OCI-LY1 (cell line): Measurements from ENCODE around the gene SLC39A2.

Experiments
- CTCF ChIP-seq: fragments of 200-600 bp; sonication (generic), shearing (Covaris generic); IDR thresholded peaks from 2 replicates; pipeline ENCODE4 v1.5.1; 2017; ENCODE audit warnings: mild to moderate bottlenecking, antibody characterized with exemption, low read length, moderate library complexity, mixed read lengths
- EZH2 ChIP-seq: fragments of 200-600 bp; sonication (generic), shearing (Covaris generic); IDR thresholded peaks from 2 replicates; pipeline ENCODE4 v1.8.0; 2017; ENCODE audit warnings: borderline replicate concordance, mixed run types, mild to moderate bottlenecking, antibody characterized with exemption, low read length, moderate library complexity, mixed read lengths

- no peak for TF ChIP-seq CTCF
- TF ChIP-seq EZH2: no peak
Measured at GRCh38 chr14:20982646-20983369, 16.3 kb upstream of the SLC39A2 start.
